ENCODE data around the gene MOB3B.
"Not testable (repeated sequence)": the region's sequence is repeated elsewhere in the genome, so short reads cannot be mapped to it uniquely, and the experiment has no call there.

Gene MOB3B

GRCh38 chr9:27475057-27475595 is 54.5 kb downstream of the MOB3B start:
- no peak for DNase-seq (ENCODE audit: low spot score)

GRCh38 chr9:27474305-27474704 is 55.3 kb downstream of the MOB3B start:
- no peak for DNase-seq (ENCODE audit: low spot score)

- peak; percentile 59 for DNase-seq (ENCODE audit: low spot score)
Observed at GRCh38 chr9:27473111-27473529, 56.5 kb downstream of the MOB3B start.

GRCh38 chr9:27472195-27472594 is 57.4 kb downstream of the MOB3B start:
- DNase-seq (ENCODE audit: low spot score): peak; percentile 41

- peak; percentile 11 for DNase-seq (ENCODE audit: low spot score)
Observed at GRCh38 chr9:27471789-27472188, 57.8 kb downstream of the MOB3B start.

- DNase-seq (ENCODE audit: low spot score): no peak
Observed at GRCh38 chr9:27471366-27471765, 58.2 kb downstream of the MOB3B start.

- no peak for DNase-seq (ENCODE audit: low spot score)
Observed at GRCh38 chr9:27470291-27470856, 59.2 kb downstream of the MOB3B start.

- no peak for DNase-seq (ENCODE audit: low spot score)
Observed at GRCh38 chr9:27469550-27469949, 60.1 kb downstream of the MOB3B start.

GRCh38 chr9:27468462-27469110 is 61.0 kb downstream of the MOB3B start:
- DNase-seq (ENCODE audit: low spot score): no peak

GRCh38 chr9:27468000-27468399 is 61.6 kb downstream of the MOB3B start:
- DNase-seq (ENCODE audit: low spot score): no peak

GRCh38 chr9:27467486-27467885 is 62.1 kb downstream of the MOB3B start:
- no peak for DNase-seq (ENCODE audit: low spot score)

GRCh38 chr9:27466516-27466915 is 63.1 kb downstream of the MOB3B start:
- not testable (repeated sequence) for DNase-seq (ENCODE audit: low spot score)

GRCh38 chr9:27464950-27465349 is 64.7 kb downstream of the MOB3B start:
- DNase-seq (ENCODE audit: low spot score): not testable (repeated sequence)

GRCh38 chr9:27462846-27463245 is 66.8 kb downstream of the MOB3B start:
- no peak for DNase-seq (ENCODE audit: low spot score)

GRCh38 chr9:27462434-27462833 is 67.2 kb downstream of the MOB3B start:
- no peak for DNase-seq (ENCODE audit: low spot score)

- DNase-seq (ENCODE audit: low spot score): peak; percentile 20
Observed at GRCh38 chr9:27460226-27461023, 69.2 kb downstream of the MOB3B start.

GRCh38 chr9:27457445-27457844 is 72.2 kb downstream of the MOB3B start:
- no peak for DNase-seq (ENCODE audit: low spot score)

- DNase-seq (ENCODE audit: low spot score): no peak
Observed at GRCh38 chr9:27453860-27454553, 75.6 kb downstream of the MOB3B start.

- no peak for DNase-seq (ENCODE audit: low spot score)
Observed at GRCh38 chr9:27451207-27451797, 78.3 kb downstream of the MOB3B start.

GRCh38 chr9:27450752-27451151 is 78.9 kb downstream of the MOB3B start:
- no peak for DNase-seq (ENCODE audit: low spot score)

GRCh38 chr9:27448356-27448755 is 81.3 kb downstream of the MOB3B start:
- not testable (repeated sequence) for DNase-seq (ENCODE audit: low spot score)

Measured in AG08395 (cell line).